ENCODE results near the gene TFCP2L1.
"Not testable (repeated sequence)": the region's sequence is repeated elsewhere in the genome, so short reads cannot be mapped to it uniquely, and the experiment has no call there.

Gene TFCP2L1

GRCh38 chr2:121242175-121242875 is 42.7 kb downstream of the TFCP2L1 start:
- DNase-seq (ENCODE audit: low read depth): no peak

GRCh38 chr2:121241466-121241865 is 43.5 kb downstream of the TFCP2L1 start:
- DNase-seq (ENCODE audit: low read depth): no peak

- DNase-seq (ENCODE audit: low read depth): no peak
Observed at GRCh38 chr2:121240436-121240835, 44.6 kb downstream of the TFCP2L1 start.

- no peak for DNase-seq (ENCODE audit: low read depth)
Observed at GRCh38 chr2:121239969-121240368, 45.0 kb downstream of the TFCP2L1 start.

GRCh38 chr2:121239471-121239870 is 45.5 kb downstream of the TFCP2L1 start:
- DNase-seq (ENCODE audit: low read depth): no peak

- DNase-seq (ENCODE audit: low read depth): no peak
Observed at GRCh38 chr2:121238828-121239227, 46.2 kb downstream of the TFCP2L1 start.

- DNase-seq (ENCODE audit: low read depth): no peak
Observed at GRCh38 chr2:121237980-121238665, 46.9 kb downstream of the TFCP2L1 start.

GRCh38 chr2:121237336-121237979 is 47.5 kb downstream of the TFCP2L1 start:
- DNase-seq (ENCODE audit: low read depth): no peak

GRCh38 chr2:121236650-121237180 is 48.3 kb downstream of the TFCP2L1 start:
- no peak for DNase-seq (ENCODE audit: low read depth)

GRCh38 chr2:121236101-121236640 is 48.8 kb downstream of the TFCP2L1 start:
- no peak for DNase-seq (ENCODE audit: low read depth)

- no peak for DNase-seq (ENCODE audit: low read depth)
Observed at GRCh38 chr2:121235542-121235941, 49.5 kb downstream of the TFCP2L1 start.

GRCh38 chr2:121234791-121235190 is 50.2 kb downstream of the TFCP2L1 start:
- no peak for DNase-seq (ENCODE audit: low read depth)

- DNase-seq (ENCODE audit: low read depth): no peak
Observed at GRCh38 chr2:121234144-121234543, 50.9 kb downstream of the TFCP2L1 start.

- no peak for DNase-seq (ENCODE audit: low read depth)
Observed at GRCh38 chr2:121233486-121234110, 51.4 kb downstream of the TFCP2L1 start.

GRCh38 chr2:121232626-121233265 is 52.3 kb downstream of the TFCP2L1 start:
- no peak for DNase-seq (ENCODE audit: low read depth)

- DNase-seq (ENCODE audit: low read depth): no peak
Observed at GRCh38 chr2:121231385-121232000, 53.5 kb downstream of the TFCP2L1 start.

GRCh38 chr2:121228521-121228920 is 56.5 kb downstream of the TFCP2L1 start:
- DNase-seq (ENCODE audit: low read depth): no peak

GRCh38 chr2:121227381-121228144 is 57.4 kb downstream of the TFCP2L1 start:
- DNase-seq (ENCODE audit: low read depth): not testable (repeated sequence)

- not testable (repeated sequence) for DNase-seq (ENCODE audit: low read depth)
Observed at GRCh38 chr2:121225681-121226080, 59.3 kb downstream of the TFCP2L1 start.

GRCh38 chr2:121220995-121221394 is 64.0 kb downstream of the TFCP2L1 start:
- no peak for DNase-seq (ENCODE audit: low read depth)
